Measurements from ENCODE around the gene OSBPL10. TPM values are rescaled to one million over a fixed set of nuclear protein-coding genes. Genes with fewer than 3 reads are reported as not detected.

OSBPL10 gene
- polyA plus RNA-seq, 1 donor from 2014 or later: 2.0 TPM

GRCh38 chr3:31973837-31974236, 7.2 kb downstream of the OSBPL10 start:
- no peaks in the 10 kb centered on the region for H3K9me2 ChIP-seq (ENCODE audit: insufficient read depth, low read length)
- no peak overlapping the region for H3K4me2 ChIP-seq (ENCODE audit: low read length)
- no peak overlapping the region for H3K27ac ChIP-seq (ENCODE audit: low read length)
- H3K79me2 ChIP-seq (replicated peaks; ENCODE audit: insufficient read depth, low read length): no peaks in the 10 kb centered on the region
- H2AFZ ChIP-seq (ENCODE audit: low read depth, low read length): no peak overlapping the region
- H3K4me3 ChIP-seq (ENCODE audit: low read length): no peak overlapping the region
- H3K9ac ChIP-seq (ENCODE audit: low read length): no peak overlapping the region
- H3F3A ChIP-seq (ENCODE audit: insufficient read depth, low read length, poor library complexity, severe bottlenecking): no peaks in the 10 kb centered on the region
- peaks cover 6% of the 10 kb centered on the region for H3K27me3 ChIP-seq (ENCODE audit: insufficient read depth, low read depth, low read length)
- no peaks in the 10 kb centered on the region for H3K36me3 ChIP-seq (ENCODE audit: insufficient read depth, low read length)
- H3K9me3 ChIP-seq (ENCODE audit: low read length): no peaks in the 10 kb centered on the region
- no peak for TF ChIP-seq RAD21 (conservative IDR thresholded peaks at IDR 0.05)
- TF ChIP-seq TAF1 (IDR thresholded peaks at IDR 0.05; ENCODE audit: low read depth): no peak
- no peak for TF ChIP-seq SMC3 (conservative IDR thresholded peaks at IDR 0.05; ENCODE audit: poor library complexity)
- no peak for TF ChIP-seq POLR2AphosphoS5 (IDR thresholded peaks at IDR 0.05)
- no peak for TF ChIP-seq MXI1 (conservative IDR thresholded peaks at IDR 0.05; ENCODE audit: poor library complexity, severe bottlenecking)
- TF ChIP-seq CTCF (IDR thresholded peaks at IDR 0.05; ENCODE audit: poor library complexity, severe bottlenecking): no peak
- no peak for TF ChIP-seq EP300 (conservative IDR thresholded peaks at IDR 0.05; ENCODE audit: poor library complexity, severe bottlenecking)
- no peak for TF ChIP-seq EZH2 (IDR thresholded peaks at IDR 0.05; ENCODE audit: borderline replicate concordance, insufficient read depth, low read length, poor library complexity, severe bottlenecking)
- no peak for TF ChIP-seq REST (IDR thresholded peaks at IDR 0.05; ENCODE audit: borderline replicate concordance)
- no peaks in the 10 kb centered on the region for H4K20me1 ChIP-seq (ENCODE audit: insufficient read depth)

- Histone ChIP-seq H3K4me2 (ENCODE audit: low read length) (no peak overlapping the region), H3K4me3 (ENCODE audit: low read length) (no peak overlapping the region), H4K20me1 (ENCODE audit: insufficient read depth) (no peaks in the 10 kb centered on the region), H2AFZ (ENCODE audit: low read depth, low read length) (no peak overlapping the region), H3K9ac (ENCODE audit: low read length) (no peak overlapping the region), H3K79me2 (replicated peaks; ENCODE audit: insufficient read depth, low read length) (no peaks in the 10 kb centered on the region), H3K9me3 (ENCODE audit: low read length) (no peaks in the 10 kb centered on the region), H3K27me3 (ENCODE audit: insufficient read depth, low read depth, low read length) (no peaks in the 10 kb centered on the region), H3F3A (ENCODE audit: insufficient read depth, low read length, poor library complexity, severe bottlenecking) (no peaks in the 10 kb centered on the region), H3K36me3 (ENCODE audit: insufficient read depth, low read length) (no peaks in the 10 kb centered on the region), H3K9me2 (ENCODE audit: insufficient read depth, low read length) (no peaks in the 10 kb centered on the region), H3K27ac (ENCODE audit: low read length) (no peak overlapping the region)
- no peak for TF ChIP-seq REST (IDR thresholded peaks at IDR 0.05; ENCODE audit: borderline replicate concordance)
- TF ChIP-seq EP300 (conservative IDR thresholded peaks at IDR 0.05; ENCODE audit: poor library complexity, severe bottlenecking): no peak
- no peak for TF ChIP-seq POLR2AphosphoS5 (IDR thresholded peaks at IDR 0.05)
- no peak for TF ChIP-seq TAF1 (IDR thresholded peaks at IDR 0.05; ENCODE audit: low read depth)
These were observed 8.0 kb downstream of the OSBPL10 start for GRCh38 chr3:31973081-31973480.

Data from neural cell (in vitro differentiated cells).